Common myeloid progenitor, CD34-positive (primary cell): ENCODE results near the gene GNAS-AS1.

ENCODE experiments used
- CTCF ChIA-PET: fragments of 350-600 bp; sonication (Branson Sonifier 250); formaldehyde crosslinking; loops from one replicate; lab custom pipeline; 2021; ENCODE audit warnings: antibody characterized with exemption; lab: Charles Lee
- POLR2A ChIA-PET: fragments of 350-600 bp; sonication (Branson Sonifier 250); formaldehyde crosslinking; loops from one replicate; lab custom pipeline; 2021; ENCODE audit warnings: antibody characterized with exemption; lab: Charles Lee
- DNase-seq, 3 donors: peaks; one replicate each; pipeline versions ENCODE4 v3.0.0 to v3.0.0-alpha.2; 2013
- H3K27ac ChIP-seq, 2 experiments: 1 replicate in 1 of 2; 2 replicates in 1 of 2; pipeline ENCODE4 v1.7.0; 2013; ENCODE audit warnings: inconsistent platforms in 2 of 2, low read length in 2 of 2, mild to moderate bottlenecking in 2 of 2, low read depth in 1 of 2, moderate library complexity in 1 of 2; ENCODE audit not compliant: severe bottlenecking in 2 of 2, insufficient read depth in 1 of 2, poor library complexity in 1 of 2
- H3K27me3 ChIP-seq, 5 experiments: replicated peaks in 2 of 5; 1 replicate in 3 of 5; 2 replicates in 2 of 5; pipeline versions ENCODE4 v1.6.1 to v1.7.0; 2013; ENCODE audit warnings: low read length in 4 of 5, mild to moderate bottlenecking in 2 of 5, moderate library complexity in 2 of 5, inconsistent platforms in 1 of 5; ENCODE audit not compliant: insufficient read depth in 5 of 5, control insufficient read depth in 4 of 5
- H3K36me3 ChIP-seq, 4 experiments: 1 replicate in 2 of 4; 2 replicates in 2 of 4; pipeline versions ENCODE4 v1.6.1 to v1.7.0; 2013; ENCODE audit warnings: low read length in 3 of 4, control low read depth in 1 of 4, mild to moderate bottlenecking in 1 of 4; ENCODE audit not compliant: control insufficient read depth in 4 of 4, insufficient read depth in 4 of 4
- H3K4me1 ChIP-seq, 4 experiments: 1 replicate in 3 of 4; 2 replicates in 1 of 4; pipeline versions ENCODE4 v1.6.1 to v1.7.1; 2013; ENCODE audit warnings: low read length in 3 of 4, mild to moderate bottlenecking in 3 of 4, control low read depth in 1 of 4, inconsistent platforms in 1 of 4, moderate library complexity in 1 of 4; ENCODE audit not compliant: control insufficient read depth in 4 of 4, insufficient read depth in 4 of 4; ENCODE audit errors: control extremely low read depth in 1 of 4
- H3K4me3 ChIP-seq, 7 experiments: 1 replicate in 4 of 7; 2 replicates in 3 of 7; pipeline versions ENCODE4 v1.5.1 to v1.7.0; 2013; ENCODE audit warnings: mild to moderate bottlenecking in 7 of 7, low read length in 6 of 7, moderate library complexity in 6 of 7, inconsistent platforms in 2 of 7, low read depth in 2 of 7, control low read depth in 1 of 7; ENCODE audit not compliant: insufficient read depth in 4 of 7, control insufficient read depth in 1 of 7; ENCODE audit errors: extremely low read depth in 1 of 7
- H3K9me3 ChIP-seq, 5 experiments: 1 replicate in 4 of 5; 2 replicates in 1 of 5; pipeline versions ENCODE4 v1.6.1 to v1.7.1; 2013; ENCODE audit warnings: low read length in 4 of 5, mild to moderate bottlenecking in 2 of 5, inconsistent platforms in 1 of 5, low read depth in 1 of 5, moderate library complexity in 1 of 5; ENCODE audit not compliant: control insufficient read depth in 4 of 5, insufficient read depth in 2 of 5; ENCODE audit errors: control extremely low read depth in 1 of 5
- WGBS: methylation state at CpG from one replicate; pipeline ENCODE4 v1.1.5; 2013; ENCODE audit not compliant: insufficient coverage; 5-methylcytosine and 5-hydroxymethylcytosine counted together

The GNAS-AS1 gene

GRCh38 chr20:58792426-58792825 is 58.3 kb downstream of the GNAS-AS1 start:
- 92% methylated on average over 6 of the region's 7 CpGs for WGBS
- no peaks in the 10 kb centered on the region for H3K36me3 ChIP-seq
- no peak overlapping the region for H3K4me3 ChIP-seq
- H3K27me3 ChIP-seq = peaks cover 0 to 36% (median 5%) of the 10 kb centered on the region in 5 experiments
- no peaks in the 10 kb centered on the region for H3K9me3 ChIP-seq
- H3K27ac ChIP-seq = no peak overlapping the region
- CTCF ChIA-PET = no interaction called here
- no peak for DNase-seq
- H3K4me1 ChIP-seq = no peaks in the 10 kb centered on the region
- POLR2A ChIA-PET = no interaction called here

DNA sequence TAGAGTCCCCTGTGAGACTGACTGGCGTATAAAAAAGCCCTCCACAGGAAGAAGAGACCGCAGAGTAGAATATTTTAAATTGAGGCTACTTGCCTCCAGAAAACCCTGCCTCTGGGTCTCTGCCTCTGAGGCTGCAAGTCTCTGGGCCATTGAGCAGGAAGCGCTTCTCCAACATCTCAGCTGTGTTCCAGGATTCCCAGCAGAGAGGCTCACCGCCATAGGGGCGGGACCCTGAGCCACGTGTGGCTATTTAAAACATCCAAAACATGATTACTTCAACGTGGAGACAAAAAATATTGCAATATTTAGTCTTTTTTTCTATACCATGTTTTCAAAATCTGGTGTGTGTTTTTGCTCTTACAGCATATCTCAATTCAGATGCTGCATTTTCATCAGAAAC is 59.4 kb downstream of the GNAS-AS1 start:
- ChIA-PET CTCF (no interaction called here), POLR2A (no interaction called here)
- Histone ChIP-seq H3K36me3 (no peaks in the 10 kb centered on the region), H3K27ac (no peak overlapping the region), H3K4me3 (no peak overlapping the region), H3K27me3 (peaks cover 0 to 36% (median 4%) of the 10 kb centered on the region in 5 experiments), H3K9me3 (no peaks in the 10 kb centered on the region), H3K4me1 (no peaks in the 10 kb centered on the region)
- 96% methylated on average over 4 of the region's 7 CpGs for WGBS
- DNase-seq = no peak

- ChIA-PET POLR2A (no interaction called here), CTCF (no interaction called here)
- Histone ChIP-seq H3K4me3 (no peak overlapping the region), H3K36me3 (no peaks in the 10 kb centered on the region), H3K27me3 (peaks cover 0 to 39% (median 4%) of the 10 kb centered on the region in 5 experiments), H3K27ac (no peak overlapping the region), H3K9me3 (no peaks in the 10 kb centered on the region), H3K4me1 (no peaks in the 10 kb centered on the region)
- 80% methylated on average over 10 of the region's 10 CpGs for WGBS
- peak in 1 of 3 donors; percentile 4 for DNase-seq
Measured at GRCh38 chr20:58790454-58790853, 60.2 kb downstream of the GNAS-AS1 start.

- WGBS = 81% methylated on average over 11 of the region's 15 CpGs
- no peak for DNase-seq
- no peaks in the 10 kb centered on the region for H3K36me3 ChIP-seq
- peaks cover 0 to 47% (median 4%) of the 10 kb centered on the region in 5 experiments for H3K27me3 ChIP-seq
- POLR2A ChIA-PET = no interaction called here
- no peaks in the 10 kb centered on the region for H3K4me1 ChIP-seq
- CTCF ChIA-PET = interaction anchor here (0.6 to 1.0 kb wide), 2 partner anchors 11 to 41 kb away, joined by 3 read pairs; no protein-coding TSS in a partner anchor
- H3K27ac ChIP-seq = no peak overlapping the region
- no peaks in the 10 kb centered on the region for H3K9me3 ChIP-seq
- H3K4me3 ChIP-seq = no peak overlapping the region
Measured at GRCh38 chr20:58788896-58789544, 61.7 kb downstream of the GNAS-AS1 start.

DNA sequence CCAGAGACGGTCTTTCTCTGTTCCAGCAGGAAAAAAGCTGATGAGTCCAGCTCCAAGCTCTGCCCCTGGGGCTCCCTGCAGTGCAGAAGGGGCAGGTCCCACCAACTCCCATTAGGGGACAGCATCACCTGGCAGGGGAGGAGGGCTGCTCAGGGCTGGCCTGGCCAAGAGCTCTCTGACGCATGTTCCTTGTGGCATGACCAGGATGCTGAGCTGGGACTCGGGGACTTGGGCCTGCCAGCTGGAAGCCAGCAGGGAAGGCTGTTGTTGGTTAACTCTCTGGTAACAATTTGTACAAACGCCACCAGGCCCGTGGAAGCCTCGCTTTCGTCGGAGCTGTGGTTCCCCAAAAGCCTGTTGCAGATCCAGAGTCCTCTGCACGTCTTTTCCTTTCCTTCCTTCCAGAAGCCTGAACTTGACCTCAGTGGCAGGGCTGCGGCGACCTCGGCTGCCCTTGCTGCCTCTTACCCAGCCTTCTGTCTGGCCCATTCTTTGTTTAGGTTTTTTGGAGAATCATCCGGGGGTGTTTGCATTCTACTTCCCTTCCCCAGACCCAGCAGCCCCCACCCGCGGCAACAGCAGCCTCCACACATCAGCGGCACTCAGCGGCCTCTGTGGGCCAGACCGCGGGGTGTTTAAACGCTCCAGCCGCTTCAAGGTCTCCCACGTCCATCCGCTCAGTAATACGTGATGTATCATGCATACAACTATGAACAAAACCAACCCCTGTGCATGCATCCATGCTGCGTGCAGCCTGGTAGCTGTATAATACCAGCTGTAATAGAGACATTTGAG is 63.3 kb downstream of the GNAS-AS1 start:
- no peak for DNase-seq
- POLR2A ChIA-PET = no interaction called here
- 96% methylated on average over 14 of the region's 25 CpGs for WGBS
- Histone ChIP-seq H3K4me1 (no peaks in the 10 kb centered on the region), H3K27ac (no peak overlapping the region), H3K27me3 (peaks cover 0 to 48% (median 6%) of the 10 kb centered on the region in 5 experiments), H3K9me3 (no peaks in the 10 kb centered on the region), H3K4me3 (no peak overlapping the region), H3K36me3 (no peaks in the 10 kb centered on the region)
- CTCF ChIA-PET = no interaction called here

DNA sequence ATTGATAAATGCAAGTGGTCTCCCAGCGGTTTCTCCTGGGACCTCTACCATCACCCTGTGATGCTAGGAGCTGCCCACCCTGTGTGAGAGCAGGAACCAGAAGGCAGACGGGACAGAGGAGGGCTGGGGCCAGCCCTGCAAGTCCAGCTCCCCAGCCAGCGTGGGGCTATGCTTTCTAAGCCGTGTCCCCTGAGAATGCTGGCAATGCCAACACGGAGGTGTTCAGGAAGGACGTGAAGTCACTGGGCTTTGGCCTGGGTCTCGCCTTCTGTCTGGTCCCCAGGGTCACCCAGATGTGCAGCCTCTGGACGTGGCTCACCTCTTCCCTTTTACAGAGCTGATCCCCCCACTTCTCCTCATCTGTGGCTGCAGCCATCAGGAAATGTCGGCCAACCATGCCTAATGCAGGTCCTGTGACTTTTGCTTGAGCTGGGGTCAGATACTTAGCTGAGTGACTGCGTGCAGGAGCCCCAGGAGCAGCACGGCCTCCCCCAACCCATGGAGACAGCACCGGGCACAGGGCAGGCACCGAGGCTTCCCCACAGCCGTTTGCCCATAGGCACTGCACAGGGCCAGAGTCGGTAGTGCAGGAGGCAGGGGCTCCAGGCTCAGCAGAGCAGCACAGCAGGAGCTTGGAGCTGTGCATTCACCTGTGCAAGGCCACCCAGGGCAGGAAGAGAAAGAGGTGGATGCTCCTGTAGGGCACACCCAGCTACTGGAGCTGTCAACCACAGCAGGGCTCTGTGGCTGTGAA is 66.2 kb downstream of the GNAS-AS1 start:
- no peak overlapping the region for H3K4me3 ChIP-seq
- 90% methylated on average over 15 of the region's 15 CpGs for WGBS
- H3K4me1 ChIP-seq = no peaks in the 10 kb centered on the region
- H3K27ac ChIP-seq = no peak overlapping the region
- POLR2A ChIA-PET = no interaction called here
- H3K36me3 ChIP-seq = no peaks in the 10 kb centered on the region
- H3K27me3 ChIP-seq = peaks cover 0 to 41% (median 9%) of the 10 kb centered on the region in 5 experiments
- peaks cover 0 to 2% (median 0%) of the 10 kb centered on the region in 5 experiments for H3K9me3 ChIP-seq
- no peak for DNase-seq
- CTCF ChIA-PET = no interaction called here
